Stomach (tissue), 9 donors: Measurements from ENCODE around the gene CRACDL. TPM values are rescaled to one million over a fixed set of nuclear protein-coding genes. Genes with fewer than 3 reads are reported as not detected.

Experiments
- DNase-seq, 2 donors: peaks; one replicate each; pipeline versions ENCODE4 v3.0.0 to v3.0.0-alpha.2; 2013 to 2019
- H3K27ac ChIP-seq, 5 donors: fragments of 200-600 bp in 4 of 5; sonication (generic) in 4 of 5; one replicate each; pipeline ENCODE4 v1.5.1; 2013 to 2019; ENCODE audit warnings: mild to moderate bottlenecking in 1 of 5, moderate library complexity in 1 of 5
- H3K27me3 ChIP-seq, 3 donors: fragments of 200-600 bp; sonication (generic); one replicate each; pipeline ENCODE4 v1.5.1; 2017 to 2019; ENCODE audit warnings: mixed run types in 1 of 3
- H3K36me3 ChIP-seq, 4 donors: fragments of 200-600 bp; sonication (generic); 1 replicate in 3 of 4; 2 replicates in 1 of 4; pipeline ENCODE4 v1.5.1; 2016 to 2019
- H3K4me1 ChIP-seq, 4 donors: fragments of 200-600 bp; sonication (generic); one replicate each; pipeline ENCODE4 v1.5.1; 2016 to 2019
- H3K4me3 ChIP-seq, 4 donors: fragments of 200-600 bp; sonication (generic) in 3 of 4; one replicate each; pipeline ENCODE4 v1.5.1; 2016 to 2019; ENCODE audit warnings: mild to moderate bottlenecking in 1 of 4
- H3K9me3 ChIP-seq, 4 donors: fragments of 200-600 bp; sonication (generic); one replicate each; pipeline ENCODE4 v1.5.1; 2016 to 2019
- EP300 ChIP-seq: sonication (generic); formaldehyde crosslinking; IDR thresholded peaks from one replicate; pipeline ENCODE4 v1.6.1; 2017; ENCODE audit warnings: antibody characterized with exemption
- POLR2A ChIP-seq, 4 donors: fragments of 450-650 bp; IDR thresholded peaks; one replicate each; pipeline ENCODE4 v1.6.1; 2016; ENCODE audit warnings: antibody characterized with exemption in 4 of 4, control low read depth in 2 of 4, mild to moderate bottlenecking in 1 of 4, moderate library complexity in 1 of 4
- POLR2AphosphoS5 ChIP-seq, 3 donors: sonication (generic); formaldehyde crosslinking; IDR thresholded peaks; one replicate each; pipeline ENCODE4 v1.6.1; 2016; ENCODE audit warnings: antibody characterized with exemption in 3 of 3
- WGBS, 5 donors: extraction: QIAGEN DNeasy Blood & Tissue Kit in 3 of 5; methylation state at CpG; one replicate each; pipeline versions ENCODE4 v1.1.5 to v1.1.7; 2013 to 2018; 5-methylcytosine and 5-hydroxymethylcytosine counted together
- intact Hi-C: fragments of 100-400 bp; cut with DNase I; formaldehyde crosslinking; loops from one replicate; pipeline ENCODE4 v1.15.1; 2023; ENCODE audit warnings: low total_unique reads
- polyA plus RNA-seq, 3 donors: library from polyadenylated mRNA; stranded (reverse); fragments of 200-250 nt; gene quantifications; one replicate each; pipeline ENCODE4 v1.2.3, GENCODE V29; 2013
- total RNA-seq, 5 donors: library from RNA; depleted of rRNA; stranded (reverse); fragments of >200 nt; gene quantifications; one replicate each; pipeline versions ENCODE4 v1.1.0 to v1.2.3, GENCODE V29; 2014 to 2016
- TF ChIP-seq, protein P1 (sequence below), 7 experiments: fragments of 450-650 bp in 4 of 7; fragments of 200-600 bp in 3 of 7; sonication (generic) in 3 of 7; IDR thresholded peaks; one replicate each; pipeline ENCODE4 v1.5.1; 2016 to 2019; ENCODE audit warnings: antibody characterized with exemption in 7 of 7, control low read depth in 2 of 7, mild to moderate bottlenecking in 1 of 7
- donor health status: healthy with polysubstance abuse.
- donor health status: Bipolar disorder and iron deficiency.
- donor health status: healthy.

The CRACDL gene
- total and polyA plus RNA-seq, 8 donors = 5.4 to 205 (median 7.8) TPM

DNA sequence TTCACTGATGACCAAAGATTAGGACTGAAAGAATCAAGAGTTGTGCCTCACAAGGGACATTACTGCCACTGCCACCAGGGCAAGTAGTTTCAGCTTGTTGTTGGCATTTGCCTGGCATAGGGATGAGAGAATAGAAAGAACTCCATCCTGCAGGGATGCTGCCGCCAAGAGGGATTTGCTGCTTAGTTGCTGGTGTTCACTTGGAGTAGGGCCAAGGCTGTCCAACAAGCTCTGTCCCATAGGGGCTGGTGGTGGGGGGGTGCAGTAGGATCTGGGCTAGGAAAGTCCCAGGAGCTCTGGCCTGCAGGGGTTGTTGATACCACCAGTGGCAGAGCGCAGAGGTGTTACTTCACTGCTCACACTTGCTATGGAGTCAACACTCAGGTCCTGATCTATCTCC, 120.2 kb downstream of the CRACDL start:
- H3K27me3 ChIP-seq = no peaks in the 10 kb centered on the region
- H3K27ac ChIP-seq = no peak overlapping the region
- H3K4me1 ChIP-seq = peaks cover 0 to 4% (median 1%) of the 10 kb centered on the region in 4 donors
- WGBS, 5 donors = 81 to 100% (median 95%) methylated on average over 2 of the region's 2 CpGs
- no peak for DNase-seq
- H3K36me3 ChIP-seq = no peaks in the 10 kb centered on the region
- no peak for TF ChIP-seq POLR2A (IDR thresholded peaks at IDR 0.05)
- no peak for TF ChIP-seq EP300
- TF ChIP-seq POLR2AphosphoS5 (IDR thresholded peaks at IDR 0.05) = no peak
- TF ChIP-seq, protein P1, sequence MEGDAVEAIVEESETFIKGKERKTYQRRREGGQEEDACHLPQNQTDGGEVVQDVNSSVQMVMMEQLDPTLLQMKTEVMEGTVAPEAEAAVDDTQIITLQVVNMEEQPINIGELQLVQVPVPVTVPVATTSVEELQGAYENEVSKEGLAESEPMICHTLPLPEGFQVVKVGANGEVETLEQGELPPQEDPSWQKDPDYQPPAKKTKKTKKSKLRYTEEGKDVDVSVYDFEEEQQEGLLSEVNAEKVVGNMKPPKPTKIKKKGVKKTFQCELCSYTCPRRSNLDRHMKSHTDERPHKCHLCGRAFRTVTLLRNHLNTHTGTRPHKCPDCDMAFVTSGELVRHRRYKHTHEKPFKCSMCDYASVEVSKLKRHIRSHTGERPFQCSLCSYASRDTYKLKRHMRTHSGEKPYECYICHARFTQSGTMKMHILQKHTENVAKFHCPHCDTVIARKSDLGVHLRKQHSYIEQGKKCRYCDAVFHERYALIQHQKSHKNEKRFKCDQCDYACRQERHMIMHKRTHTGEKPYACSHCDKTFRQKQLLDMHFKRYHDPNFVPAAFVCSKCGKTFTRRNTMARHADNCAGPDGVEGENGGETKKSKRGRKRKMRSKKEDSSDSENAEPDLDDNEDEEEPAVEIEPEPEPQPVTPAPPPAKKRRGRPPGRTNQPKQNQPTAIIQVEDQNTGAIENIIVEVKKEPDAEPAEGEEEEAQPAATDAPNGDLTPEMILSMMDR (IDR thresholded peaks at IDR 0.05) = no peak
- no peak overlapping the region for H3K4me3 ChIP-seq
- intact Hi-C loops = no loop called here
- no peaks in the 10 kb centered on the region for H3K9me3 ChIP-seq

DNA sequence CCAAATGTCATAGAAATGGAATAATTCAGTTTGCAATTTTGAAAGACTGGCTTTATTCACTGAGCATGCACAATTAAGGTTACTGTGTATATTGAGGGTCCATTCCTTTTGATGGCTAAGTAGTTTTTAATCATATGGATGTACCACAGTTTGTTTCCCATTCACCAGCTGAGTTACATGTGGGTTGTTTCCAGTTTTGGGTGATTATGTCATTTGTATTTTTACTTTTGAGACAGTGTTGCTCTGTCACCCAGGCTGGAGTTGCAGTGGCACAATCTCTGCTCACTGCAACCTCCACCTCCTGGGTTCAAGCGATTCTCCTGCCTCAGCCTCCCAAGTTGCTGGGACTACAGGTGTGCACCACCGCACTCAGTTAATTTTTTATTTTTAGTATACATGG, 124.3 kb downstream of the CRACDL start:
- no peak for DNase-seq
- H3K27me3 ChIP-seq = no peaks in the 10 kb centered on the region
- 93 to 100% (median 97%) methylated on average over 2 of the region's 2 CpGs for WGBS, 5 donors

DNA sequence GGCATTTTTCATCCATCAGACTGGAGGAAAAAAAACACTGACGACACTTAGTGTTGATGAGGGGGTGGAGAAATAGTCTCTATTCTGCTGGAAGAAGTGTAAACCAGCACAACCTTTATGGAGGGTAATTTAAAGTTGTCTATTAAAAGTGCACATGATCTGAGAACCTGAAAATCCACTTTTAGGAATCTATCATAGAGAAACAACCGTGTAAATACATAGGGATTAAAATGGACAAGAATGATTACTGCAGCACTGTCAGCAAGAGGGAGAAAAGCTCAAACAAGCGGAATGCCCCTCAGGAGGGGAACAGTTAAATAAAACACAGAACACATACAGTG, 125.5 kb downstream of the CRACDL start:
- H3K4me3 ChIP-seq = no peak overlapping the region
- H3K27me3 ChIP-seq = no peaks in the 10 kb centered on the region
- WGBS, 5 donors = 39 to 56% (median 51%) methylated on average over 3 of the region's 3 CpGs
- H3K36me3 ChIP-seq = no peaks in the 10 kb centered on the region
- no peak for DNase-seq
- no peak overlapping the region for H3K27ac ChIP-seq
- intact Hi-C loops = no loop called here
- no peaks in the 10 kb centered on the region for H3K9me3 ChIP-seq
- peaks cover 10 to 30% (median 21%) of the 10 kb centered on the region in 4 donors for H3K4me1 ChIP-seq
- TF ChIP-seq, protein P1 (IDR thresholded peaks at IDR 0.05) = no peak
- no peak for TF ChIP-seq POLR2A (IDR thresholded peaks at IDR 0.05)
- no peak for TF ChIP-seq EP300
- no peak for TF ChIP-seq POLR2AphosphoS5 (IDR thresholded peaks at IDR 0.05)

More for the DNA sequence above, 124.3 kb downstream of the CRACDL start:
- Histone ChIP-seq H3K36me3 (no peaks in the 10 kb centered on the region), H3K27ac (no peak overlapping the region), H3K4me1 (peaks cover 0 to 18% (median 9%) of the 10 kb centered on the region in 4 donors), H3K9me3 (no peaks in the 10 kb centered on the region), H3K4me3 (no peak overlapping the region)
- TF ChIP-seq POLR2AphosphoS5 (IDR thresholded peaks at IDR 0.05) (no peak), POLR2A (IDR thresholded peaks at IDR 0.05) (no peak), EP300 (no peak)
- TF ChIP-seq, protein P1 (IDR thresholded peaks at IDR 0.05) = no peak
- intact Hi-C loops = no loop called here

DNA sequence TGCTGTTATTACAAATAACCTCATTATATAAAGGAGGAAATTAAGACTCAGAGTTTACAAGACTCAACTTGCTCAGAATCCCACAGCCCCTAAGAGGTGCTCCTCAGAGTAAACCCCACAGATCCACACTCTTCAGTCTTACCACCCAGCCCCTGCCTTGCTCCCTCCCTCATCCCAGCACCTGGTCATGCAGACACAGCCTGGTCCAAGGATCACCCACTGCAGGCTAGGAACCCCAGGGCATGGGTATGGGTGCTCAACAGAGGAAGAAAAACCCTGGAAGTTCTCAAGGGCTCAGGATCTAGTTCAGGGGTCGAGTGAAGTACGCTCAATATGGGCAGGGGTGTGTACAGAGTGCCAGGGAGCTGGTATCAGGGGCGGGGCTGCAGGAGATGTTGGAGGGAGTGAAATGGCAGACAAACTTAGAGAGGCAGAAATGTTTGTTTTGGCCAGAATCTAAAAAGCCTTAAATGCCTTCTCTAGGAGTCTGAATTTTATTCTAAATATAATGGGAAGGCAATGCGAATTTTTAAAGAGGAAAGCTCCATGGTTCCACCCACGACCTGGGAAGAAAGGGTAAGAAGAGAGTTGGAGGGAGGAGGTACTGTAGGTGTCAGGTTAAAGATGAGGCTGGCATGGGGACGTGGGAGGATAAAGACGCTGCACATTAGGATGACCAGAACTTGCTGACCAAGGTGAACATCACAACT, 126.0 kb downstream of the CRACDL start:
- Histone ChIP-seq H3K9me3 (no peaks in the 10 kb centered on the region), H3K27ac (no peak overlapping the region), H3K4me3 (no peak overlapping the region), H3K36me3 (no peaks in the 10 kb centered on the region), H3K4me1 (peaks cover 11 to 35% (median 24%) of the 10 kb centered on the region in 4 donors), H3K27me3 (no peaks in the 10 kb centered on the region)
- WGBS, 5 donors = 33 to 50% (median 39%) methylated on average over 7 of the region's 7 CpGs
- TF ChIP-seq, protein P1 (IDR thresholded peaks at IDR 0.05) = no peak
- no peak for TF ChIP-seq EP300
- no peak for TF ChIP-seq POLR2AphosphoS5 (IDR thresholded peaks at IDR 0.05)
- no peak for TF ChIP-seq POLR2A (IDR thresholded peaks at IDR 0.05)
- DNase-seq = no peak
- intact Hi-C loops = no loop called here
